Measurements from ENCODE around the gene MYO1D.

- TF ChIP-seq, protein P1, sequence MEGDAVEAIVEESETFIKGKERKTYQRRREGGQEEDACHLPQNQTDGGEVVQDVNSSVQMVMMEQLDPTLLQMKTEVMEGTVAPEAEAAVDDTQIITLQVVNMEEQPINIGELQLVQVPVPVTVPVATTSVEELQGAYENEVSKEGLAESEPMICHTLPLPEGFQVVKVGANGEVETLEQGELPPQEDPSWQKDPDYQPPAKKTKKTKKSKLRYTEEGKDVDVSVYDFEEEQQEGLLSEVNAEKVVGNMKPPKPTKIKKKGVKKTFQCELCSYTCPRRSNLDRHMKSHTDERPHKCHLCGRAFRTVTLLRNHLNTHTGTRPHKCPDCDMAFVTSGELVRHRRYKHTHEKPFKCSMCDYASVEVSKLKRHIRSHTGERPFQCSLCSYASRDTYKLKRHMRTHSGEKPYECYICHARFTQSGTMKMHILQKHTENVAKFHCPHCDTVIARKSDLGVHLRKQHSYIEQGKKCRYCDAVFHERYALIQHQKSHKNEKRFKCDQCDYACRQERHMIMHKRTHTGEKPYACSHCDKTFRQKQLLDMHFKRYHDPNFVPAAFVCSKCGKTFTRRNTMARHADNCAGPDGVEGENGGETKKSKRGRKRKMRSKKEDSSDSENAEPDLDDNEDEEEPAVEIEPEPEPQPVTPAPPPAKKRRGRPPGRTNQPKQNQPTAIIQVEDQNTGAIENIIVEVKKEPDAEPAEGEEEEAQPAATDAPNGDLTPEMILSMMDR (IDR thresholded peaks at IDR 0.05; ENCODE audit: extremely low read depth in 1 of 2, insufficient read depth in 1 of 2, low read depth in 1 of 2, low read length in 2 of 2), result no peak
- no peak for TF ChIP-seq POLR2A (IDR thresholded peaks at IDR 0.05; ENCODE audit: low read depth, low read length)
- no peak for TF ChIP-seq EZH2 (IDR thresholded peaks at IDR 0.05; ENCODE audit: borderline replicate concordance, low read depth, low read length, severe bottlenecking)
These were observed 288.8 kb downstream of the MYO1D start for GRCh38 chr17:32588135-32588534.
